Fibroblast of skin of scalp (primary cell): ENCODE measurements around the gene UTP18.
"Not testable (repeated sequence)": the region's sequence is repeated elsewhere in the genome, so short reads cannot be mapped to it uniquely, and the experiment has no call there.

Source experiments
- DNase-seq: peaks from one replicate; pipeline ENCODE4 v3.0.0-alpha.2; 2013

The UTP18 gene

DNA sequence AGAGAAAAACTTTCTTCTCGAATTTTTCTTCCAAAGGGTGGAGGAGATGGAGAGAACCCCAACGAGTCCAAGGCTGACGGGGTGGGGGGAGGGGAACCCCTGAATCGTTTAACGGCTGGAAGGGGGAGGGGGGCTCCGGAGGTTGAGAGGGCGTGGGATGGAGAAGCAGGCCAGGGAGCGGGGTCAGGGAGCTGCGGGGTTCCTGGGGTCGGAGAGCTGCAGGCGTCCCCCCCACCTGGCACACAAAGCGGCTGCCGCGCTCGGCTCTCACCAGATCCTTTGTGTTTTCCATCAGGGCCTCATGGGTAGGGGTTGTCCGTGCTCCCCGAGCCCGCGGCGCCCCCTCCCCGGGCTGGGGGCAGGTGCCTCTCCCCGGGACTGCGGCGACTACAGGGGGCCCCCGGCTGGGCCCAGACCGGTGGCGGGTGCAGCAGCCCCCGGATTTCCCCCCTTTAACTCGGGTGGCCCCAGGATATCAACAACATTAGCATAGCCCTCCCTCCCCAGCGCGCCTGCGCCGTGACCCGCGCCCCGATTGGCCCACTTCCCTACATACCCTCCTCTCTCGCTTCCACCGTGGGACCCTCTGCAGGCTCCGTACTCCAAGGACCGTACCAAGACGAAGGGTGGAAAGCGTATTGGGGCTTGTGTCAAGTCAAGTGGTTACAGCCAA, 646 bp upstream of the UTP18 start, which contains the start of gene MBTD1:
MBTD1 (minus strand) TSS at position 486 of the 673 bp plus-strand sequence. CDS start 34,888 bp downstream, outside the sequence.
- DNase-seq = peak; percentile 98

DNA sequence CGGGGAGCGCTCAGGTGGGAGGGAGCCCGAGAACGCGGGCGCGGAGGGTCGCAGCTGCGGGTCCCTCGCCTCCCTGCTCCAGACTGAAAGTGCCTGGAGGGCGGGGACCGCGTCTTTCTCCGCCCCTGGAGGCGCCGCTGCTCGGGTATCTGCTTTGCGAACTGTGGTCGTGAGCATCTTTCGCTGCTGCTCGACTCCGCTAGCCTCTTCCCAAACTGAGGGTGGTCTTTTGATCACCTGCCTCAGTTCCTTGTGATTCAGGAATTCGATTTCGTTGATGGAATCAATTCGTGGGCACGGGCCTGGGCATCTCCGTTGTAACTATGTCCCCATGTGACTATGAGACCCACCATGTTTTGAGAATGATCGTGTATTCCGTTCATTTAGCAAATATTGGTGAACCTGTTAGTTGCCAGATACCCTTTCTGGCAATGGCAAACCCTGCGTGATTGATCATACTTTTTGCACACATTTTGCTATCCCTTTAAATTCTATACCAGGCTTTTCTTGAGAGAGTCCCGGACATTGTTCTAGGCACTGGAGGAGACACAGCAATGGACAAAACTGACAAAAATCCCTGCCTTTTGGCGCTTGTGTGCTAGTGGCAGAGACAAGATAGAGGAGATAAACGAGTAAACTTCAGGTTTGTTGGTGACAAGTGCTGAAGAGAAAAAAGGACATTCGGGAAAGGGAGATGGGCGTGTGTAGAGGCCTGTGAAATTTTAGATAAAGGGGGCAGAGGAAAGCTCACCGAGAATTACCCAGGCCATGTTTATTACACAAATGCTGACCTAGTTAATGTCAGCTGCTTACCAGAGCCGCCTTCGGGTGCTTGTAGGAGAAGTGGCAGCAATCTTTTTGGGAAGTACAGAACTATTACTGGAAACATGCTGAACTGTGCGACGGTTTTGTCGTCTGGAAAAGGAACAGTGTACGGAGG, 948 bp downstream of the UTP18 start:
- DNase-seq = no peak

DNA sequence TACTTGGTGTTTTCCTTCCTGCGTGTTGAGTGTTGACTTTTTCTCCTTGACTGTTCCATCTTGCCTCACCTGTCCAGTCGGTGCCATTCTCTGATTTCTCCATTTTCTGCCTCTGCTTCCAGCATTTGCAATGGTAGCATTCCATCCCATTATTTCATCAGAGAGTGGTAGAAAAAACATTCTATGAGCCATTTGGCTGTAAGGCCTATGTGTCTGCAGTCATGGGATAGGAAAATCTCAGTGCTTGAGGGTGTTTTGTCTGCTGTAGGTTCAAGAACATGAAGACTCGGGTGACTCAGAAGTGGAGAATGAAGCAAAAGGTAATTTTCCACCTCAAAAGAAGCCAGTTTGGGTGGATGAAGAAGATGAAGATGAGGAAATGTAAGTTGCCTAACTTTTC, 2.7 kb downstream of the UTP18 start:
- DNase-seq = no peak

DNA sequence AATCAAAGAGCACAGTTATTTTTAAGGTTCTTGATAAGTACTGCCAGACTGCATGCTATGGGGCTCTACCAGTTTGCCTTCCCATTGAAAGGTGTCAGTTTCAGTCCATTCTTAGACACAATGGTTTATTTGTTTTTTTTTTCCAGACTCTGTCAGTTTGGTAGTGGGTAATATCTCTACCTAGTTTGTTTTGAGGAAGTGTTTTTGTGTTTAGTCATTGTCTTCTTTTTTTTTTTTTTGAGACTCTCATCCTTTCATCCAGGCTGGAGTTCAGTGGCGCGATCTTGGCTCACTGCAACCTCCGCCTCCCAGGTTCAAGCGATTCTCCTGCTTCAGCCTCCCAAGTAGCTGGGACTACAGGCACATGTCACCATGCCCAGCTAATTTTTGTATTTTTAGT, 4.1 kb downstream of the UTP18 start:
- not testable (repeated sequence) for DNase-seq

DNA sequence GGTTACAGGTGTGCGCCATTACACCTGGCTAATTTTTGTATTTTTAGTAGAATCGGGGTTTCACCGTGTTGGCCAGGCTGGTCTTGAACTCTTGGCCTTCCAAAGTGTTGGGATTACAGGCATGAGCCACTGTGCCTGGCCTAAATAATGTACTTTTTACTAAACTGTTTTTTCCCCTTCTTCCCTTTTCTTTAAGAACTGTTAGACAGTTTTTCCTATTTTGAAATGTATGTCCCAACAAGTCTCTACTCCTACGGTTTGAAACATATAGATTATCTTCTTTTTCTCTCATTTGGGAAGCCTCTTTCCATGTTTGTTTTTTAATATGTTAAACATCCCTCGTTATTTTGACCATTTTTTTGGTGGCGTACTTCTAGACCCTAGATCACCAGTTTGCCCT, 9.6 kb downstream of the UTP18 start:
- no peak for DNase-seq

DNA sequence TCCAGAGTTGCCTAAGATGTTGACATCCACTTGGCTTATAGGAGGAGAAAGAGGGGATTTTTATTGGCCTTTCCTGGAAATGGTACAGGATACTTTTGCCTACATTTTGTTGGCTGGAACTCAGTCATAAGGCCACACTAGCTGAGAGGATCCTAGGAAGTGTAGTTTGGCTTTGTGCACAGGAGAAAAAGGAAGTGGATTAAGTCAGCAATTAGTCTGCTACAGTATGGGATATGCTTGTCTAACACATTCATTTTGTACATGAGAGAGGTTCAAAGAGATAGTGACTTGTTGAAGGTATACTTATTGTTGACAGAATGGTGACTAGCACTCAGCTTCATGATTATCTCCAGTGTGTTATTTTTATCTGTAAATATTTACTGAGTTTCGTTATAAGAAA, 10.3 kb downstream of the UTP18 start:
- no peak for DNase-seq

DNA sequence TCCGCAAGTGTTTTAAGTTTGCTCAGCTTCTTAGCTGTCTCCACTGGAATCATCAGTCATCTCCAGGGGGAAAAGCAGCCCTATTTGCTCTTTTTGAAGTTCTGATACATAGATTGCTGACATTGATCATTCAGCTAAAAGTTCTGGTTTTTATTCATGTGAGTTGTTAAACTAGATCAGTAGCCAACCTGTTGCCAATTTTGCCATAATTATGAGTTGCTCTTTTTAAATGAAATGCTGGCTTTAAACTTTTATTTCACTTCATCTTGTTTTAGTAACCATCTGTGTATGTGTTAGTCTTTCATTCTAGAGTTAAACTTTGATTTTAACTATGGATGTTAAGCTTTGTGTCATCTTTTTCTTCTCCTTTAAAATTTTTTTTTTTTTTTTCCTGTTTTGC, 12.5 kb downstream of the UTP18 start:
- DNase-seq = no peak

DNA sequence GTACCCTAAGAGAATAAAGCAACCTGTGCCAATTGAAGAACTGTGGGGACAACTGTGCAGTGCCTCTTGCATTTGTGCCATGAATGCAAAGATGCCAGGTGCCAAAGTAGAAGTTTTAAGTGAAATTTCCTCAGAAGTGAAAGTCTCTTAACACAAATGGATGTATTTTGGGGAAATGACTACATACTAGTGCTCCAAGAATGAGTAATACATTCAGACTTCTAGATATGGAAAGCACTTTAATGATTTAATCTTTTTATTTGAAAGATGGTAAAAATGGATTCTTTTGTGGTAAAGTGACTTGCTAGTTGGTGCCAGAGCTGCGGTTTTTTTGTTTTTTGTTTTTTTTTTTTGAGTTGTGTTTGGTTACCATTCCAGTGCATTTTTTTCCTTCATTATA, 15.0 kb downstream of the UTP18 start:
- peak; percentile 88 for DNase-seq

DNA sequence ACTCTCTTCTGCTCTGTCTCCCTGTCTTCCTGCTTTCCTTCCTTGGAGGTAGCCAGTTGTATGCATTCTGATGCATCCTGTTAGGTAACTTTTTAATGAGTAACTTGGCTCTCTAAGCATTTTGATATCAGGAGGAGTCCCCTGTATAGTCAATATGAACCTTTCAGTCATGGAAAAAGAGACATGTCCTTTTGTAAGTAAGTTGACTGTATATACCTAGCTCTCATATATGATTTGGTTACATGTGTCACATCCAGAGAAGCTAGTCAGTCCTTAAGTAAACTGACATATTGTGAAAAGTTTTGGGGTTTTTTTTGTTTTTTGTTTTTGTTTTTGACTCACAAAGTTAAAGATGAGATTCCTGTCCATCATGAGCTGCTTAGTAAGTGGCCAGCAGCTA, 18.8 kb downstream of the UTP18 start:
- no peak for DNase-seq

DNA sequence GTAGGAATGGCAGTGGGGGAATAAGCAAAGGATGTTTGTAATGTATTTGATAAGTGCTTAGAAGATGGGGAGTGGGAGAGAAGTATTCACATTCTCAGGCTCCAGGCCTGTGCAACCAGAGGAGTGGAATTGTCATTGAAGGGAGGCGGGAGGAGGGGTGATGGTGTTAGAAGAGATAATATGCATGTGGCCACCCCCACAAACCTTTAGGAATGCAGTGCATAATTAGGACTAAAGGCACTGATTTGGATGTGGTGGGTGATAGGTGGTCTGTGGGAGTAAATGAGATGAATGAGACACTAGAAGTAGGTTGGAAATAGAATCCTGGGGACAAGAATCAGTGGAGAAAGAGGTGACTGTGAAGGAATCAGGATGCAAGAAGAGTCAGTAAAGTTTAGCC, 27.1 kb downstream of the UTP18 start:
- no peak for DNase-seq

DNA sequence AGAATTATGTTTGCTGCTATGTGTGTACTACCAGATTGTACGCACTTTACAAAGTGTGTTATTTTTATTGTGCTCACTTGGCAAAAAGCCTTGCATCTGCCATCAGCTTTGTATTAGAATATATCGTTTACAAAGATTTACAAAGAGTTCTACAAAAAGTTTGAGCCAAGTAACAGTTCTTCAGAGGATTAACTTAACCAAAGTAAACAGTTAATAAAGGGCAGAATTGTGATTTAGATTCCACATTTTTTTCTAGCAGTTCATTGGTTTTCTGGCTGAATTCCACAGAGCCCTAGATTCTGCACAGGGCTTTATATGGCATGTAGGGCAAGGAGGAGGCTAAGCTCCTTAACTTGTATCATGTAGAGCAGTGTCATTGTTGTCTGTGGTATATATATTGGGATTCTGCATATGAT, 29.4 kb downstream of the UTP18 start:
- DNase-seq = peak; percentile 59

DNA sequence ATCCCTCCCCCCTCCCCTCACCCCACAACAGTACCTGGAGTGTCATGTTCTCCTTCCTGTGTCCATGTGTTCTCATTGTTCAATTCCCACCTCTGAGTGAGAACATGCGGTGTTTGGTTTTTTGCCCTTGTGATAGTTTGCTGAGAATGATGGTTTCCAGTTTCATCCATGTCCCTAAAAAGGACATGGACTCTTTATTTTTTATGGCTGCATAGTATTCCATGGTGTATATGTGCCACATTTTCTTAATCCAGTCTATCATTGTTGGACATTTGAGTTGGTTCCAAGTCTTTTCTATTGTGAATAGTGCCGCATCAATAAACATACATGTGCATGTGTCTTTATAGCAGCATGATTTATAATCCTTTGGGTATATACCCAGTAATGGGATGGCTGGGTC, 34.0 kb downstream of the UTP18 start:
- DNase-seq = not testable (repeated sequence)

DNA sequence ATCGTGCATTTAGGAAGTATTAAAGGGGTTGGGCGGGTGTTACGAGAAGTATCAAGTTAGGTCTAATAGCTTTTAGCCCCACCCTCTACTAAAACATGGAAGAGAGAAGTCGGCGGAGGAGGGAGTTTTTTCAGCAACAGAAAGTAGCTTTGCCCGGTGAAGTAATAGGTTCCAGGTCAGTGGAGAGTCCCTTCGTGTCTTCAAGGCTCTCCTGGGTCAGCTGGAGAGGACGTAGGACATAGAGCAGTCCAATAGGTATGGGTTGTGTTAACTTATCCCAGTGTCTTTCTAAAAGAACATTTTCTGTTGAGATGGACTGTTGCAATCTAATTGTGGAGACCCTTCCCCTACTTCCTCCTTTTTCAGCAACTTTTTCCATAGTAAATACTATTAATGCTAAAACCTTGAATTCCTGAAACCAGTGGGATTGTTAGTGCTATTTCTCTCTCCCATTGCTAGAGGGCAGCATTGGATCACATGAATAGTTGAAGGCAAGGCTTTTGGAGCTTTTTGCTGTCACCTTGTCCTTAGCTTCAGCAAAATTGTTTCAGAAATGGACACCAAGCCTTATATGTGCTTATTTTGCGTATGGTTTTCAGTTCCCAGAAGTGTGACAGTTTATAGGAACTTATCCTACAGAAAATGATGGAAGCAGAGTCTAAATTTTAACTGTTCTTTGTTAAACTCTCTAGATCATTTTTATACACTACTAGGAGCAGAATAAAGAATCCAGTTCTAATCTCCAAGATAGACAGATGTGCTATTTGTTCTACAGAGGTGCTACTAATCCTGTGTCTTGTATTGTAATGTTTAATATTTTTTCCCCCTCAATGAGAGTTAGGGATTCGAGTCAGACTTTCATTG, 38.4 kb downstream of the UTP18 start:
- peak; percentile 48 for DNase-seq

DNA sequence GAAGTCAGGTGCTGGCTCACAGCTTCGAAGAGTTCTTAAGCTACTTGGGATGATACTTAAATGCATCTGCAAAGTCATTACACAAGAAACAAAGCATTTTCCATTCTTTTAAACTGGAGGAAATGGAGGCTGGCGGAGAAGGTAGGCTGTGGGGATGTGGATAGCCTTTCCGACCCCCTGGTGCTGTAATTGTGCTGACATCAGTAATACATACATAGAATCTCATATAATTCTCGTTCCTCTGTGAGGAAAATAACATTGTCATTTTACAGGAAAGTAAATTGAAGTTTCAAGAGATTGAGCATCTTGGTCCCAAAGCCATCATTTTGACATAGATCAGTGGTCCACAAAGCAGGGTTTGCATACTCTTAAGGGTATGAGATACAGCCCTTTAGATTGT, 39.5 kb downstream of the UTP18 start:
- DNase-seq = no peak

DNA sequence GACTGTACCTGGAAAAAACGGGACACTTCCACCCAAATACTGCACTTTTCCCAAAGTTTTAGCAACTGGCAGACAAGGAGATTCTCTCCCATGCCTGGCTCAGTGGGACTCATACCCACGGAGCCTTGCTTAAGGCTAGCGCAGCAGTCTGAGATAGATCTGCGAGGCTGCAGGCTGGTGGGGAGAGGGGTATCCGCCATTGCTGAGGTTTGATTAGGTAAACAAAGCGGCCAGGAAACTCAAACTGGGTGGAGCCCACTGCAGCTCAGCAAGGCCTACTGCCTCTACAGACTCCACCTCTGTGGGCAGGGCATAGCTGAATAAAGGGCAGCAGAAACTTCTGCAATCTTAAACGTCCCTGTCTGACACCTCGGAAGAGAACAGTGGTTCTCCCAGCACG, 44.8 kb downstream of the UTP18 start:
- DNase-seq = no peak

DNA sequence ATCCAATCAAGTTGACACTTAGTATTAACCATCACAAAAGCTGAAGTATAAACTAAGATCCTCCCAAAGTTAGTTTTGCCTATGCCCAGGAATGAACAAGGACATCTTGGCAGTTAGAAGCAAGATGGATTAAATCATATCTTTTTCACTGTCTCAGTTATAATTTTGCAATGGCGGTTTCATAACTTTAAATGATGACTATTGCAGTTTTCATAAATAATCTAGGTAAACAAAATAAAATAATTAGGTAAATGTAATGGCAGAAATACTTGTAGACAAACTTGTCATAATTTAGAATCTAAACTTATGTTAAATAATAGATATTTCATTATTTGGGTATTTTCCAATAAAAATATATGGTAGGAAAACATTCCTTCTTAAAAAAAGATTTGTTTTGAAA, 51.7 kb downstream of the UTP18 start:
- DNase-seq = not testable (repeated sequence)

DNA sequence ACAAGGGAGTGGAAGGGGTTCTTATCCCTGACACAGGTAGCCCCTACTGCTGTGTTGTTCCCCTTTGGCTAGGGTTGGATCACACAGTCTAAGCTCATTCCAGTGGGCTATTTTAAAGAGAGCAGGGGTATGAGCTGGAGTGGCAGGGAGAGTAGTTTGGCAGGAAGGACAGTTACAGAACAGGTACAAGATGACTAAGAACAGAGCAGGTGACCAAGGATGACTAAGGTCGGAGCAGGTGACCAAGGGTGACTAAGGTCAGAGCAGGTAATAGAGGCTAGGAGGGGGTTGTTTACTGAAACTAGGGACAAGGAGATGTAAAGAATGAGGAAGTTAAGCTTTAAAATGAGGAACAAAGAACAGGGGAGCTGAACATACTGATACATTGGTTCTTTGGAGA, 58.8 kb downstream of the UTP18 start:
- no peak for DNase-seq

DNA sequence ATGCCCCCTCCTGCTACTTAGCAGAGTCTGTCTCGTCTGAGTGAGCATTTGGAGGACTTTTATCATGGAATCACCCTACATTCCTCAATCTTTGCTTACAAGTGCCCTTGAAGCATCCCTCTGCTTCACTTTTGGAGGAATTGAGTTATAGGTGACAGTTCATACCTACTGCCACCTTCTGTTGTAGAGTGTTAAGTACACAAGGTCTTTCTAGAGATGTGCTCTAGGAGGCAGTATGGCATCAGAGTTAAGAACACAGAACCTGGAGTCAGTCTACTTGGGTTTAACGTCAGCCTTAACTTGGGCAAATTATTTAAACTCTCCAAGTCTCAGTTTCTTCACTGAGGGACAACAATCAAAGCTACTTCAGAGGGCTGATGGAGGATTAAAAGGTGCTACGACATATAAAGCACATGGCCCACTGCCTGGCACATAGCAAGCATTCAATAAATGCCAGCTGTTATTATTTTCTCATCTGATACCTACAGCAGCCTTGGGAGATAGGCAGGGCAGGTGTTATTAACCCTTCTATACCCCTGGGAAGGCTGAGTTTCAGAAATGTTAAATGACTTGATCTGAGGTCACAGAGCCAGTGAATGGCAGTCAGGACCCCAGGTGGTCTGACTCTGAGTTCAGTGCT, 62.2 kb downstream of the UTP18 start:
- DNase-seq = no peak

DNA sequence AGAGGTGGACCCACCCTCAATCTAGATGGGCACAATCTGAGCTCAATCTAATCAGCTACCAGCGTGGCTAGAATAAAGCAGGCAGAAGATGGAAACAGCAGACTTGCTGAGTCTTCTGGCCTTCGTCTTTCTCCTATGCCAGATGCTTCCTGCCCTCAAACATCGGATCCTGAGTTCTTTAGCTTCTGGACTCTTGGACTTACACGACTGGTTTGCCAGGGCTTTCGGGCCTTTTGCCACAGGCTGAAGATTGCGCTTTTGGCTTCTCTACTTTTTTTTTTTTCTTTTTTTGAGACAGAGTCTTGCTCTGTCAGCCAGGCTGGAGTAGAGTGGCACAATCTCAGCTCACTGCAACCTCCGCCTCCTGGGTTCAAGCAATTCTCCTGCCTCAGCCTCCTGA, 65.1 kb downstream of the UTP18 start:
- no peak for DNase-seq

DNA sequence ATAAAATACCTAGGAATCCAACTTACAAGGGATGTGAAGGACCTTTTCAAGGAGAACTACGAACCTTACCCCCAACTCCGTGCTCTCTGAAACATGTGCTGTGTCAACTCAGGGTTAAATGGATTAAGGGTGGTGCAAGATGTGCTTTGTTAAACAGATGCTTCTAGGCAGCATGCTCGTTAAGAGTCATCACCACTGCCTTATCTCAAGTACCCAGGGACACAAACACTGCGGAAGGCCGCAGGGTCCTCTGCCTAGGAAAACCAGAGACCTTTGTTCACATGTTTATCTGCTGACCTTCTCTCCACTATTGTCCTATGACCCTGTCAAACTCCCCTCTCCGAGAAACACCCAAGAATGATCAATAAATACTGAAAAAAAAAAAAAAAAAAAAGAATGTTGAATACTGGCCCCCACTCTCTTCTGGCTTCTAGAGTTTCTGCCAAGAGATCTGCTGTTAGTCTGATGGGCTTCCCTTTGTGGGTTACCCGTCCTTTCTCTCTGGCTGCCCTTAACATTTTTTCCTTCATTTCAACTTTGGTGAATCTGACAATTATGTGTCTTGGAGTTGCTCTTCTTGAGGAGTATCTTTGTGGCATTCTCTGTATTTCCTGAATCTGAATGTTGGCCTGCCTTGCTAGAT, 70.6 kb downstream of the UTP18 start:
- not testable (repeated sequence) for DNase-seq

DNA sequence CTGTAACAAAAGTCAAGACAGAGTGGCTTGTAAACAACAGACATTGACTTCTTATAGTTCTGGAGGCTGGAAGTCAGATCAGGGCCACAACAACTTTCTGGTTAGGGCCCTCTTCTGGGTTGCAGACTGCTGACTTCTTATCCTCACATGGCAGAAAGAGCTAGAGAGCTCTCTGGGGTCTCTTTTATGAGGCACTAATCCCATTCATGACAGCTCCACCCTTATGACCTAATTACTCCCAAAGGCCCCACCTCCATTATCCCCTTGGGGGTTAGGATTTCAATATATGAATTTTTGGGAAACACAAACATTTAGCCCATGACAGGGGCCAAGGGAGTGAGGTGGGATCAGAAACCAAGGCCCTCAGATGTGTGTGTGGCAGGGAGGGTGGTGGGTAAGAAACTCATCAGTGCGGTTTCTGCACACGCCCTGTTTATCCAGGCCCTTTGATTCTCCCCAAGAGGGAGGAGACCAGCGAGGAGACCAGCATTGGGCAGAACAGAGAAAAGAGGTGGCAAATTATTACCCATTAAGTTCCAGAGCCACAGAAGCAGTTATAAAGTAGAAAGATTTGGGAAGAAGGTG, 74.8 kb downstream of the UTP18 start:
- no peak for DNase-seq
